H1 (cell line): Measurements from ENCODE around the gene RNF168.

Source experiments
- BACH1 ChIP-seq: IDR thresholded peaks from 2 replicates; pipeline ENCODE4 v1.6.1; 2012; ENCODE audit warnings: low read length, improper control_type of control experiment
- CEBPB ChIP-seq: IDR thresholded peaks from 2 replicates; pipeline ENCODE4 v1.6.1; 2012; ENCODE audit warnings: low read depth, low read length
- TF ChIP-seq, protein P1 (sequence below): IDR thresholded peaks from 2 replicates; pipeline ENCODE4 v1.6.1; 2012; ENCODE audit warnings: inconsistent platforms
- TF ChIP-seq, protein P2 (sequence below), 3 experiments: IDR thresholded peaks; 1 replicate in 2 of 3; 2 replicates in 1 of 3; pipeline versions ENCODE4 v1.5.1 to v1.6.1; 2011; ENCODE audit warnings: low read length in 3 of 3, mild to moderate bottlenecking in 3 of 3, inconsistent platforms in 2 of 3, low read depth in 1 of 3, moderate library complexity in 1 of 3; ENCODE audit not compliant: insufficient read depth in 1 of 3; ENCODE audit errors: control extremely low read depth in 1 of 3

DNA sequence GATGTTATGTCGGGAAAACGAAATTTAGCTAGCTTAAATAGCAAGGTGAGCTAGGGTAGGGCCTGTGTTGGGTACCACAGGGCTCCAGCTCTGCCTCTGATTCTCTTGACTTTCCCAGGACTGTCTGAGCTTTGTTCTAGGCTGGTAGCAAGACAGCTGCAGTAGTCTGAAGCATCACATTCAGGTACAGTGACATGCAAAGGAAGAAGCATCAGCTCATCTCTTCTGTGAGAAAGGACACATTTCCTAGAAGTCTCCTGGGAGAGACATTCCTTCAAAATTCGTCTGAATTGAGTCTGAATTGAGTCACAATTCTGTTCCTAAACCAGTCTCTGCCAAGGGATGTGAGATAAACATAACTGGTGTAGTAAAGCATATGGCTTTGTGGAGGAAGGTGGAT is 62.9 kb downstream of the RNF168 start:
- TF ChIP-seq BACH1 (no peak), CEBPB (no peak)
- TF ChIP-seq, protein P1, sequence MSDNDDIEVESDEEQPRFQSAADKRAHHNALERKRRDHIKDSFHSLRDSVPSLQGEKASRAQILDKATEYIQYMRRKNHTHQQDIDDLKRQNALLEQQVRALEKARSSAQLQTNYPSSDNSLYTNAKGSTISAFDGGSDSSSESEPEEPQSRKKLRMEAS, result no peak
- TF ChIP-seq, protein P2, sequence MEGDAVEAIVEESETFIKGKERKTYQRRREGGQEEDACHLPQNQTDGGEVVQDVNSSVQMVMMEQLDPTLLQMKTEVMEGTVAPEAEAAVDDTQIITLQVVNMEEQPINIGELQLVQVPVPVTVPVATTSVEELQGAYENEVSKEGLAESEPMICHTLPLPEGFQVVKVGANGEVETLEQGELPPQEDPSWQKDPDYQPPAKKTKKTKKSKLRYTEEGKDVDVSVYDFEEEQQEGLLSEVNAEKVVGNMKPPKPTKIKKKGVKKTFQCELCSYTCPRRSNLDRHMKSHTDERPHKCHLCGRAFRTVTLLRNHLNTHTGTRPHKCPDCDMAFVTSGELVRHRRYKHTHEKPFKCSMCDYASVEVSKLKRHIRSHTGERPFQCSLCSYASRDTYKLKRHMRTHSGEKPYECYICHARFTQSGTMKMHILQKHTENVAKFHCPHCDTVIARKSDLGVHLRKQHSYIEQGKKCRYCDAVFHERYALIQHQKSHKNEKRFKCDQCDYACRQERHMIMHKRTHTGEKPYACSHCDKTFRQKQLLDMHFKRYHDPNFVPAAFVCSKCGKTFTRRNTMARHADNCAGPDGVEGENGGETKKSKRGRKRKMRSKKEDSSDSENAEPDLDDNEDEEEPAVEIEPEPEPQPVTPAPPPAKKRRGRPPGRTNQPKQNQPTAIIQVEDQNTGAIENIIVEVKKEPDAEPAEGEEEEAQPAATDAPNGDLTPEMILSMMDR (IDR thresholded peaks at IDR 0.05; ENCODE audit: control extremely low read depth in 1 of 3, insufficient read depth in 1 of 3, low read depth in 1 of 3, low read length in 3 of 3), result no peak
